Liver (tissue), 9 donors: ENCODE measurements around the gene THSD7B. TPM values are rescaled to one million over a fixed set of nuclear protein-coding genes. Genes with fewer than 3 reads are reported as not detected.

Experiments
- DNase-seq: peaks from one replicate; pipeline ENCODE4 v3.0.0-alpha.2; 2017; ENCODE audit warnings: low spot score
- H3K27ac ChIP-seq, 2 donors: one replicate each; pipeline ENCODE4 v1.7.0; 2013; ENCODE audit warnings: inconsistent platforms in 2 of 2, low read length in 2 of 2, control low read depth in 1 of 2, low read depth in 1 of 2, mild to moderate bottlenecking in 1 of 2
- H3K27me3 ChIP-seq, 4 donors: one replicate each; pipeline versions ENCODE4 v1.6.1 to v1.7.0; 2013; ENCODE audit warnings: low read length in 3 of 4, inconsistent platforms in 1 of 4, mild to moderate bottlenecking in 1 of 4, moderate library complexity in 1 of 4; ENCODE audit not compliant: control insufficient read depth in 4 of 4, insufficient read depth in 4 of 4
- H3K36me3 ChIP-seq, 4 donors: one replicate each; pipeline versions ENCODE4 v1.6.1 to v1.7.0; 2013; ENCODE audit warnings: low read length in 3 of 4, mild to moderate bottlenecking in 3 of 4, low read depth in 1 of 4, moderate library complexity in 1 of 4; ENCODE audit not compliant: control insufficient read depth in 4 of 4, insufficient read depth in 3 of 4
- H3K4me1 ChIP-seq, 4 donors: one replicate each; pipeline versions ENCODE4 v1.6.1 to v1.7.0; 2013; ENCODE audit warnings: low read length in 3 of 4, mild to moderate bottlenecking in 3 of 4, moderate library complexity in 1 of 4; ENCODE audit not compliant: control insufficient read depth in 4 of 4, insufficient read depth in 4 of 4
- H3K4me3 ChIP-seq, 3 donors: one replicate each; pipeline versions ENCODE4 v1.6.1 to v1.7.0; 2013; ENCODE audit warnings: low read length in 3 of 3, control low read depth in 1 of 3, low read depth in 1 of 3, mild to moderate bottlenecking in 1 of 3
- H3K9ac ChIP-seq, 2 donors: one replicate each; pipeline ENCODE4 v1.7.0; 2013; ENCODE audit warnings: low read length in 2 of 2, mild to moderate bottlenecking in 2 of 2, moderate library complexity in 2 of 2, control low read depth in 1 of 2, low read depth in 1 of 2
- H3K9me3 ChIP-seq, 4 donors: one replicate each; pipeline versions ENCODE4 v1.6.1 to v1.7.0; 2013; ENCODE audit warnings: low read length in 3 of 4; ENCODE audit not compliant: control insufficient read depth in 4 of 4
- EGR1 ChIP-seq, 2 donors: IDR thresholded peaks; 2 replicates each; pipeline ENCODE4 v1.6.1; 2016 to 2018; ENCODE audit warnings: antibody characterized with exemption in 2 of 2, low read depth in 2 of 2
- FOXA1 ChIP-seq: IDR thresholded peaks from 2 replicates; pipeline ENCODE4 v1.6.1; 2016; ENCODE audit warnings: antibody characterized with exemption
- FOXA2 ChIP-seq: IDR thresholded peaks from 2 replicates; pipeline ENCODE4 v1.6.1; 2016; ENCODE audit warnings: antibody characterized with exemption
- GABPA ChIP-seq, 2 donors: IDR thresholded peaks in 1 of 2; conservative IDR thresholded peaks in 1 of 2; 2 replicates each; pipeline ENCODE4 v1.6.1; 2016; ENCODE audit warnings: antibody characterized with exemption in 2 of 2, mild to moderate bottlenecking in 1 of 2, moderate library complexity in 1 of 2
- HNF4A ChIP-seq, 2 donors: conservative IDR thresholded peaks; 2 replicates each; pipeline ENCODE4 v1.6.1; 2016; ENCODE audit warnings: antibody characterized with exemption in 2 of 2, mild to moderate bottlenecking in 2 of 2
- HNF4G ChIP-seq: IDR thresholded peaks from 2 replicates; pipeline ENCODE4 v1.6.1; 2016; ENCODE audit warnings: antibody characterized with exemption
- JUND ChIP-seq, 2 donors: IDR thresholded peaks; 2 replicates each; pipeline ENCODE4 v1.6.1; 2016; ENCODE audit warnings: antibody characterized with exemption in 2 of 2
- MAX ChIP-seq: IDR thresholded peaks from 2 replicates; pipeline ENCODE4 v1.6.1; 2016; ENCODE audit warnings: antibody characterized with exemption
- NR2F2 ChIP-seq: IDR thresholded peaks from 2 replicates; pipeline ENCODE4 v1.6.1; 2016; ENCODE audit warnings: antibody characterized with exemption
- RAD21 ChIP-seq, 2 donors: IDR thresholded peaks; 2 replicates each; pipeline ENCODE4 v1.6.1; 2016; ENCODE audit warnings: antibody characterized with exemption in 2 of 2, mild to moderate bottlenecking in 2 of 2
- RXRA ChIP-seq, 2 donors: IDR thresholded peaks; 2 replicates each; pipeline ENCODE4 v1.6.1; 2017 to 2018; ENCODE audit warnings: antibody characterized with exemption in 2 of 2, mild to moderate bottlenecking in 1 of 2
- SP1 ChIP-seq: IDR thresholded peaks from 2 replicates; pipeline ENCODE4 v1.6.1; 2018; ENCODE audit warnings: antibody characterized with exemption, mild to moderate bottlenecking
- TAF1 ChIP-seq: conservative IDR thresholded peaks from 2 replicates; pipeline ENCODE4 v1.6.1; 2016; ENCODE audit warnings: antibody characterized with exemption, mild to moderate bottlenecking
- YY1 ChIP-seq: IDR thresholded peaks from 2 replicates; pipeline ENCODE4 v1.6.1; 2016; ENCODE audit warnings: antibody characterized with exemption, mild to moderate bottlenecking
- WGBS: extraction: QIAGEN DNeasy Blood & Tissue Kit; methylation state at CpG from one replicate; pipeline ENCODE4 v1.1.7; 2013; 5-methylcytosine and 5-hydroxymethylcytosine counted together
- polyA plus RNA-seq, 2 donors: library from polyadenylated mRNA; stranded (reverse) in 1 of 2; unstranded in 1 of 2; fragments of 200-250 nt in 1 of 2; fragments of >200 nt in 1 of 2; fragmentation: Nextera tagmentation in 1 of 2; extraction: Ambion mirVana in 1 of 2; gene quantifications; one replicate each; pipeline versions ENCODE4 v1.2.1 to v1.2.3, GENCODE V29; 2013 to 2015
- total RNA-seq, 2 donors: library from RNA; depleted of rRNA; stranded (reverse); fragments of >200 nt; gene quantifications; one replicate each; pipeline ENCODE4 v1.2.3, GENCODE V29; 2014
- TF ChIP-seq, protein P1 (sequence below): fragments of 150-350 bp; IDR thresholded peaks from 2 replicates; pipeline ENCODE4 v1.5.1; 2017; ENCODE audit warnings: improper control_type of control experiment, low read depth, low read length; ENCODE audit not compliant: missing input control
- TF ChIP-seq, protein P2 (sequence below): IDR thresholded peaks from 2 replicates; pipeline ENCODE4 v1.6.1; 2016; ENCODE audit warnings: antibody characterized with exemption
- TF ChIP-seq, protein P3 (sequence below): IDR thresholded peaks from 2 replicates; pipeline ENCODE4 v1.6.1; 2016; ENCODE audit warnings: antibody characterized with exemption
- TF ChIP-seq, protein P4 (sequence below): IDR thresholded peaks from 2 replicates; pipeline ENCODE4 v1.6.1; 2016; ENCODE audit warnings: antibody characterized with exemption, mild to moderate bottlenecking
- donor health status: healthy.
- donor health status: healthy.
- donor health status: healthy.
- donor health status: healthy.
- donor health status: healthy.

THSD7B gene
- total and polyA plus RNA-seq, 4 donors = 0.01 to 0.75 (median 0.42) TPM; not detected in 1

DNA sequence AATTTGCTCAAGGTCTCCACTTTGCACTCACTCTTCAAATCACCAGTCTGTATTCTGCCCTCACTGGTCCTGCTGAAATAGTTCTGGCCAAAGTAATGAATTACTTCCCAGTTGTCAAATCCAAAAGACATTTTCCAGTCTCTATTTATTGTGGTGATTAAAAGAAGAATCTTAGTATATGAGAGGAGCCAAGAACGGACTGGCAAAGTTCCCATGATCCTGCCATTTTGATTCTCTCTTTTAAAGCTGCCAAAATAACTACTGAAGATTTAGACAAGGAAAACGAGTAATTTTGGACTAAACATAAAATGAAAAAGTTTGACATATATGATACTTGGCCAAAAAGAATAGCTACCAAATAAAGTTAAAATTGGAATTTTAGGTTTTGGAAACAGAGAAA lies 12.0 kb downstream of the THSD7B start:
- TF ChIP-seq YY1 = no peak
- no peak for TF ChIP-seq NR2F2
- no peak for TF ChIP-seq FOXA1
- no peak for TF ChIP-seq HNF4G
- TF ChIP-seq, protein P1, sequence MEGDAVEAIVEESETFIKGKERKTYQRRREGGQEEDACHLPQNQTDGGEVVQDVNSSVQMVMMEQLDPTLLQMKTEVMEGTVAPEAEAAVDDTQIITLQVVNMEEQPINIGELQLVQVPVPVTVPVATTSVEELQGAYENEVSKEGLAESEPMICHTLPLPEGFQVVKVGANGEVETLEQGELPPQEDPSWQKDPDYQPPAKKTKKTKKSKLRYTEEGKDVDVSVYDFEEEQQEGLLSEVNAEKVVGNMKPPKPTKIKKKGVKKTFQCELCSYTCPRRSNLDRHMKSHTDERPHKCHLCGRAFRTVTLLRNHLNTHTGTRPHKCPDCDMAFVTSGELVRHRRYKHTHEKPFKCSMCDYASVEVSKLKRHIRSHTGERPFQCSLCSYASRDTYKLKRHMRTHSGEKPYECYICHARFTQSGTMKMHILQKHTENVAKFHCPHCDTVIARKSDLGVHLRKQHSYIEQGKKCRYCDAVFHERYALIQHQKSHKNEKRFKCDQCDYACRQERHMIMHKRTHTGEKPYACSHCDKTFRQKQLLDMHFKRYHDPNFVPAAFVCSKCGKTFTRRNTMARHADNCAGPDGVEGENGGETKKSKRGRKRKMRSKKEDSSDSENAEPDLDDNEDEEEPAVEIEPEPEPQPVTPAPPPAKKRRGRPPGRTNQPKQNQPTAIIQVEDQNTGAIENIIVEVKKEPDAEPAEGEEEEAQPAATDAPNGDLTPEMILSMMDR = no peak
- TF ChIP-seq EGR1 (IDR thresholded peaks at IDR 0.05; ENCODE audit: low read depth in 2 of 2) = no peak
- TF ChIP-seq TAF1 = no peak
- TF ChIP-seq SP1 = no peak
- TF ChIP-seq RAD21 (IDR thresholded peaks at IDR 0.05) = no peak
- TF ChIP-seq, protein P2, sequence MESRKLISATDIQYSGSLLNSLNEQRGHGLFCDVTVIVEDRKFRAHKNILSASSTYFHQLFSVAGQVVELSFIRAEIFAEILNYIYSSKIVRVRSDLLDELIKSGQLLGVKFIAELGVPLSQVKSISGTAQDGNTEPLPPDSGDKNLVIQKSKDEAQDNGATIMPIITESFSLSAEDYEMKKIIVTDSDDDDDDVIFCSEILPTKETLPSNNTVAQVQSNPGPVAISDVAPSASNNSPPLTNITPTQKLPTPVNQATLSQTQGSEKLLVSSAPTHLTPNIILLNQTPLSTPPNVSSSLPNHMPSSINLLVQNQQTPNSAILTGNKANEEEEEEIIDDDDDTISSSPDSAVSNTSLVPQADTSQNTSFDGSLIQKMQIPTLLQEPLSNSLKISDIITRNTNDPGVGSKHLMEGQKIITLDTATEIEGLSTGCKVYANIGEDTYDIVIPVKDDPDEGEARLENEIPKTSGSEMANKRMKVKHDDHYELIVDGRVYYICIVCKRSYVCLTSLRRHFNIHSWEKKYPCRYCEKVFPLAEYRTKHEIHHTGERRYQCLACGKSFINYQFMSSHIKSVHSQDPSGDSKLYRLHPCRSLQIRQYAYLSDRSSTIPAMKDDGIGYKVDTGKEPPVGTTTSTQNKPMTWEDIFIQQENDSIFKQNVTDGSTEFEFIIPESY = no peak
- no peak for TF ChIP-seq HNF4A (conservative IDR thresholded peaks at IDR 0.05)
- TF ChIP-seq, protein P3, sequence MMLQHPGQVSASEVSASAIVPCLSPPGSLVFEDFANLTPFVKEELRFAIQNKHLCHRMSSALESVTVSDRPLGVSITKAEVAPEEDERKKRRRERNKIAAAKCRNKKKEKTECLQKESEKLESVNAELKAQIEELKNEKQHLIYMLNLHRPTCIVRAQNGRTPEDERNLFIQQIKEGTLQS = no peak
- TF ChIP-seq, protein P4, sequence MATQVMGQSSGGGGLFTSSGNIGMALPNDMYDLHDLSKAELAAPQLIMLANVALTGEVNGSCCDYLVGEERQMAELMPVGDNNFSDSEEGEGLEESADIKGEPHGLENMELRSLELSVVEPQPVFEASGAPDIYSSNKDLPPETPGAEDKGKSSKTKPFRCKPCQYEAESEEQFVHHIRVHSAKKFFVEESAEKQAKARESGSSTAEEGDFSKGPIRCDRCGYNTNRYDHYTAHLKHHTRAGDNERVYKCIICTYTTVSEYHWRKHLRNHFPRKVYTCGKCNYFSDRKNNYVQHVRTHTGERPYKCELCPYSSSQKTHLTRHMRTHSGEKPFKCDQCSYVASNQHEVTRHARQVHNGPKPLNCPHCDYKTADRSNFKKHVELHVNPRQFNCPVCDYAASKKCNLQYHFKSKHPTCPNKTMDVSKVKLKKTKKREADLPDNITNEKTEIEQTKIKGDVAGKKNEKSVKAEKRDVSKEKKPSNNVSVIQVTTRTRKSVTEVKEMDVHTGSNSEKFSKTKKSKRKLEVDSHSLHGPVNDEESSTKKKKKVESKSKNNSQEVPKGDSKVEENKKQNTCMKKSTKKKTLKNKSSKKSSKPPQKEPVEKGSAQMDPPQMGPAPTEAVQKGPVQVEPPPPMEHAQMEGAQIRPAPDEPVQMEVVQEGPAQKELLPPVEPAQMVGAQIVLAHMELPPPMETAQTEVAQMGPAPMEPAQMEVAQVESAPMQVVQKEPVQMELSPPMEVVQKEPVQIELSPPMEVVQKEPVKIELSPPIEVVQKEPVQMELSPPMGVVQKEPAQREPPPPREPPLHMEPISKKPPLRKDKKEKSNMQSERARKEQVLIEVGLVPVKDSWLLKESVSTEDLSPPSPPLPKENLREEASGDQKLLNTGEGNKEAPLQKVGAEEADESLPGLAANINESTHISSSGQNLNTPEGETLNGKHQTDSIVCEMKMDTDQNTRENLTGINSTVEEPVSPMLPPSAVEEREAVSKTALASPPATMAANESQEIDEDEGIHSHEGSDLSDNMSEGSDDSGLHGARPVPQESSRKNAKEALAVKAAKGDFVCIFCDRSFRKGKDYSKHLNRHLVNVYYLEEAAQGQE = no peak
- no peak for TF ChIP-seq JUND (IDR thresholded peaks at IDR 0.05)
- TF ChIP-seq FOXA2 = no peak
- no peak for TF ChIP-seq GABPA (IDR thresholded peaks at IDR 0.05 in 1 of 2, conservative IDR thresholded peaks at IDR 0.05 in 1 of 2)
- no peak for TF ChIP-seq RXRA (IDR thresholded peaks at IDR 0.05)
- TF ChIP-seq MAX = no peak
- H3K4me1 ChIP-seq = no peaks in the 10 kb centered on the region
- H3K27me3 ChIP-seq = no peaks in the 10 kb centered on the region
- no peak overlapping the region for H3K27ac ChIP-seq
- no peak for DNase-seq
- H3K9ac ChIP-seq = no peak overlapping the region
- WGBS = 42% methylated on average over 2 of the region's 2 CpGs
- no peaks in the 10 kb centered on the region for H3K36me3 ChIP-seq
- H3K9me3 ChIP-seq = no peaks in the 10 kb centered on the region
- H3K4me3 ChIP-seq = no peak overlapping the region
